Stimulated activated CD8-positive, alpha-beta memory T cell treated with anti-CD3 and anti-CD28 coated beads, Interleukin-15, amount 100 ng/mL, for 24 hours (primary cell): ENCODE measurements around the gene FABP6.
"Not testable (repeated sequence)": the region's sequence is repeated elsewhere in the genome, so short reads cannot be mapped to it uniquely, and the experiment has no call there.

Source experiments
- DNase-seq: peaks from one replicate; pipeline ENCODE4 v3.0.0-alpha.2; 2020; ENCODE audit warnings: low read depth

FABP6 gene, protein sequence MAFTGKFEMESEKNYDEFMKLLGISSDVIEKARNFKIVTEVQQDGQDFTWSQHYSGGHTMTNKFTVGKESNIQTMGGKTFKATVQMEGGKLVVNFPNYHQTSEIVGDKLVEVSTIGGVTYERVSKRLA

DNA sequence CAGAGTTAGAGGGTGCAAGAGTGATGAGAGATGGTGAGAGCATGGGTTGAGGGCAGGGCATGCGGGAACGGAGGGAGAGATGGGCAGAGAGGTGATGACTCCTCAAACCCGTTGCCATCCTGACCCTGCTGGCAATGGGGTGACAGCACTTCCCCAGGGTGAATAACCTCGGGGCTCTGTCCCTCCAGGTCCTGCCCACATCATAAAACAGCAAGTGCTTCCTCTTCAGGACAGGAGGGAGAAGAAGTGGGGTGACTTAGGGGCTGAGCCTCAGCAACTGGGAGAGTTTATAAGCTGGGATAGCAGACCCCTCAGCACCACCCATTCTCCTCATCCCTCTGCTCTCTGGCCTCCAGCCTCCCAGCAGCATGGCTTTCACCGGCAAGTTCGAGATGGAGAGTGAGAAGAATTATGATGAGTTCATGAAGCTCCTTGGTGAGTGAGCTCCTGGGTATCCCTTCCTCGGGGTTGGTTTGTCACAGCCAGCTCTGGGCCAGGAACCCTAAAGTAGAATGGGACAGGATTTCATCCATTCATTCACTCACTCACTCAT lies at the start of gene FABP6:
TSS of gene FABP6 (plus strand) at position 317 of the 553 bp plus-strand sequence. CDS start at position 369, 52 bp downstream.
- no peak for DNase-seq

DNA sequence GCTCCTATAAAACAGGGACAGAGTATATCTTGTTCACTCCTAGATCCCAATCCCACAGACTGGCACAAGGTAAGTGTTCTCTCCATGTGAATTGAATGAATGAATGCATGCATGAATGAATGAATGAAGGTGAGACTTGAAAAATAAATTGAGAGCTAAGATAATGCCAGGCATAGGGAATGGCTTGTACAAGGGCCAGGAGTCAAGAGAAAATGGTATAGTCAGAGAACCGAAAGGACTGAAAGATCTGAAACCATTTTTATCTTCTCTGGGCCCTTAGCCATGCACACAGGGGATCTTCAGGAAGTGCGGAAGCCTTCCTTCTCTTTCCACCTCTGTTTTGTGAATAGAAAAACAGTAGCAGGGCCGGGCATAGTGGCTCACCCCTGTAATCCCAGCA lies 48.4 kb upstream of the FABP6 start:
- no peak for DNase-seq

DNA sequence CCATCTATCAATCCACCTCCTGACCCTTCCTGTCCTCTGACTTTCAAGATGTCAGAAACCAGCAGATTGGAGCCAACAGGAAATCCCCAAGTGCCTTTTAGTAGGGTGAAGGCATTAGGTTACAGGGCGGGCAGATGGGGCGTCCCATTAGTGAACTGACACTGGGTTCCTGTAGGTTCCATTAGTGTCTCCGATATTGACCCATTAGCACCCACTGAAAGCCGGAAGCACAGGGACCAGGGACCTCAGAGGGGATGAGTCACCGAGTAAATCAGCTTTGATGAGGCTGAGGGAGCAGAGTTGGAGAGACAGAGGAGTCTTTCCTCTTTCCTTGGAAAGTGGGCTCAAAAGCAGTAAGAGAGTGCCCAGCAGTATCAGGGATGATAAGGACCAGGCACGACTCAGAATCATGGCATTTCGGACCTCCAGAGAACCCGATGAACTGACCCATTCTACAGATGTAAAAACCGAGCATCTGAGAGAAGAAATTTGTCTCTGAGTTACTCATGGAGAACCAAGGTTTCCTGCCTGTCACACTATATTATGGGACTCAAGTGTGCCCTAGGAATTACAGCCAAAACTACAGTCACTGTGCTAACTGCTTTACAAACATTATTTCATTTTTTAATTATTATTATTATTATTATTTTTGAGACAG lies 47.2 kb upstream of the FABP6 start:
- no peak for DNase-seq

DNA sequence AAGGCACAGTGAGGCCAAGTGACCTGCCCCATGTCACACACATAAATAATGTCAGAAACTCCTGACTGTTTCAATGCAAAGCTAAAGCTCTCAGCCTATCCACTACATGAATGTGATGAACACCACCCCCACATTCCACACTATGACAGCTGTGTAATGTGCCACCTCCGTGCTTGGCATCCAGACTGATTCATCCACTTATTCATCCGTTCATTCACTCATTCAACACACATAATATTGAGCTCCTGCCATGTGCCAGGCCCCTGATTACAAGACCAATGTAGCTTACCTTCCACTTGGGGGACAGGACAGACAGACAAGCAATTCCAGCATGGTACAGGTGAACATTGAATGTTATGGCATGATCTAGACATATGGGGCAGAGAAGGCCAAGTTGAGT lies 46.2 kb upstream of the FABP6 start:
- DNase-seq = no peak

DNA sequence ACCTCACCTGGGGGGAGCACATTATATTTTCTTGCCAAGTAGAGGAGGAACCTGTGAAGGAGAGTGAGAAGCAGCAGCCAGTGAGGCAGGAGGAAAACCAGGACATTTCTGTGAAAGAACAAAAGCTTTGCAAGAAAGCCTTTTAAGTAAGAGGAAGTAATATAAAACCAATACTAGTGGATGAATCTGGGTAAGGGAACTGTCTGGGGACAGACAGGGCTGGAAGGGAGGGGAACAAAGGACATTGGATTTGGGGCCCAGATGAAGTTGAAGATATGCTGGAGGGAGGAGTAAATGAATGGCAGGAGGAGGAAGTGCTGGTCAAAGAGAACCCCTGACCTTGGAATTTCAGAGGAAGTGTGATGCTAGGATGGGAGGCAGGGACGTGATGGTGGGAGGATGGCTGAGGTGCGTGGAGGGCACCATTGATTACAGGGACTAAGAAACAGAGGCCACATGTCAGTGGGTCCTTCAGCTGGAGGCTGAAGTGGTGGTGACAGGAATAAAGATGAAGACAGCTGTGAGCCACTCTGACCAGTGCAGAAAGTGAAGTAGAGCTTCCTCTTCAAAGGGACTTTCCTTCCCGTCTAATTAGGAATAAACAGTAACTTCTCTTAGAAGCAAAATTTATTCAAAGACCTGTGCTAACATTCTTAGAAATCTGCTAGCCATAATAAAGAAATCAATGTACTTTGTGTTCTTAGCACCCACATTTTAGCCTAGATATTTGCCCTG lies 43.5 kb upstream of the FABP6 start:
- no peak for DNase-seq

DNA sequence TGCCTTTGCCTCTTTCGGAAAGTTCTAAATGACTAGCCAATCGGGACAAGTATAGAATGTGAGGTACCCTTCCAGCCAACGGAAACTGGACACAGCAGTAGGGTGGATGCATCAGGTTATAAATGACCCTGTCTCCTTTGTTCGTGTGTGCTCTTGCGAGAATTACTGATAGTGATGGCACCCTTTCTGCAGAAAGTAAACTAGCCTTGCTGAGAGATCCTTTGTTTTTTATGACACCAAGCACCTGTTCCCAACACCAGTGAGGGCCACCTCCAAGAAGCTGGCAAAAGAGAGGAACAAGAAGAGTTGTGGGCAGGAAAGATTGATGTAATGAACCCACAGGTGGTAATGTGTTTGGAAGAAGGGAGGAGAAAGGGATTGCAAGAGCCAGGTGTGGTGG lies 42.8 kb upstream of the FABP6 start:
- DNase-seq = no peak

DNA sequence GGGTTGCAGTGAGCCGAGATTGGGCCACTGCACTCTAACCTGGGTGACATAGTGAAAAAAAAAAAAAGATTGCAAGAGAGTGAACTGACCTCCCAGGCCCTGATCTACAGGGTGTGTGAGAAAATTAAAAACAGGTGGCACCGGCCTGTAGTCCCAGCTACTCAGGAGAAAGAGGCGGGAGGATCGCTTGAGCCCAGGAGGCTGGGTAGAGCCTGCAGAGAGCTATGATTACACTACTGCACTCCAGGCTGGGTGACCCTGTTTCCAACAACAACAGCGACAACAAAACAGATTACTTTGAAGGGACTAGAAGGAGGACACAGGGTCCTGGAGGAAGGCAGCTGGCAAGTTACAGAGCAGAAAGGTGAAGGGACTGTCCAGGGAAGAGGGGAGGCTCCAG lies 42.2 kb upstream of the FABP6 start:
- DNase-seq = no peak

DNA sequence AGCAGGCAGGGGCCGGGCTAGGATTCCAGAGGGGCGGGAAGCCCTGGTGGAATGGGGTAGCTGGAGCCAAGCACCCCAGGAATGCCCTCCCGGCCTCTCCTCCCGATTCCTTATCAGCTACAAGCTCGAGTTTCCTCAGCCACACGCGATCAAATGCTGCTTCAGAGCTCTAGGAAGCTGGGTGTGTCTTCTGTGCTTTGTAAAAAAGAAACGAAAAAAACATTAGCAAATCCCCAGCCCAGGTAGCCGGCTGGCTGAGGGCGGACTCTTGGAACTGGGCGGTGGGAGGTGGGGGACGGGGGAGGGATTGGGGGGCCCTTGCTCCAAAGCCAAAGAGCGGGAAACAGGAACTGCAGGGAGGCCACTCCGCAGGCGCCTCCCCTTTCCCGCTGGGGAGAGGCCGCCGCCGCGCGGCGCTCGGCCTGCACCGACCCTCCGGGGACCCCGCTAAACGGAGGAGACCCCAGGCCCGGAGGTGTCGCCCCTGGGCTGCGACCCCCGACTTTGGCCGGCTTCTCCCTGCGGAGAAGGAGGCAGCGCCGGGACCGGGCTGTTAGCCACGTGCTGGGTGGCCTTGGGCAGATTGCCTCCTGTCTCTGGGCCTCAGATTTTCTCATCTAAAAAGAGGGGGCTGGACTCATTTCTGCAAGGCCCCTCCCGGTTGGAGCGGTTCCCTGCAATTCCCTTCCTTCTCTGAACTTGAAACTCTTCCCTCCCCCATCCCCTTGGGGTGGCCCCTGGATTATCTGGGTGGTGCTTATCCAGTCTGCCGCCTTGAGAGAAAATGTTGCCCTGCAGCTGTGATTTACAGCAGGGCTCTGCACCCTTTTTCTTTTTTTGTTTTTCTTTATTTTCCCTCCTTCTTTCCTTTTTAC lies 40.9 kb upstream of the FABP6 start:
- DNase-seq = no peak

DNA sequence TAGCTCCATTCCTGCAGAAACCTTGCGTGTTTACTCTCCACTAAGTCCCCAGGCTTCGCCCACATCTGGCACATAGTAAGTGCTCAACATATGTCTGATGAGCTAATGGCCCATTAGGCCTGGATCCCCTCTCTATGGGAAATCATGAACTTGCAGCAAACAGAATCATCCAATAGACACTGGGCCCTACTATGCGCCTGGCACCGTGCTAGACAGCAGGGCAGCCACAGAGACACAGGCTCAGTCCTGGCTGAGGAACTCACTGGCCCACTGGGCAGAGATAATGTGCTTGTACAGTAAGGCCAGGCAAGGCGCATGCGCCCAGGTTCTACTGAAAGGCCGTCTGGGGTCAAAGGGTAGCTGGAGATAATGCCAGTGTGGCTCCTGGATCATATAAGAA lies 36.9 kb upstream of the FABP6 start:
- DNase-seq = no peak

DNA sequence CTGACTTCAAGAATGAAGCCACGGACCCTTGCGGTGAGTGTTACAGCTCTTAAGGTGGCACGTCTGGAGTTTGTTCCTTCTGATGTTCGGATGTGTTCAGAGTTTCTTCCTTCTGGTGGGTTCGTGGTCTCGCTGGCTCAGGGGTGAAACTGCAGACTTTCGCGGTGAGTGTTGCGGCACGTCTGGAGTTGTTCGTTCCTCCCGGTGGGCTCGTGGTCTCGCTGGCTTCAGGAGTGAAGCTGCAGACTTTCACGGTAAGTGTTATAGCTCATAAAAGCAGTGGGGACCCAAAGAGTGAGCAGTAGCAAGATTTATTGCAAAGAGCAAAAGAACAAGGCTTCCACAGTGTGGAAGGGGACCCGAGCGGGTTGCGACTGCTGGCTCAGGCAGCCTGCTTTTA lies 36.2 kb upstream of the FABP6 start:
- DNase-seq = not testable (repeated sequence)

DNA sequence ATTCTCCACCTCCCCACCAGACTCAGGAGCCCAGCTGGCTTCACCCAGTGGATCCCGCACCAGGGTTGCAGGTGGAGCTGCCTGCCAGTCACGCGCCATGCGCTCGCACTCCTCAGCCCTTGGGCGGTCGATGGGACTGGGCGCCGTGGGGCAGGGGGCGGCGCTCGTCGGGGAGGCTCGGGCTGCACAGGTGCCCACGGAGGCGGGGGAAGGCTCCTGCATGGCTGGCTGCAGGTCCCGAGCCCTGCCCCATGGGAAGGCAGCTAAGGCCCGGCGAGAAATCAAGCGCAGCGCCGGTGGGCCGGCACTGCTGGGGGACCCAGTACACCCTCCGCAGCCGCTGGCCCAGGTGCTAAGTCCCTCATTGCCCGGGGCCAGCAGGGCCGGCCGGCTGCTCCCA lies 35.5 kb upstream of the FABP6 start:
- DNase-seq = not testable (repeated sequence)

DNA sequence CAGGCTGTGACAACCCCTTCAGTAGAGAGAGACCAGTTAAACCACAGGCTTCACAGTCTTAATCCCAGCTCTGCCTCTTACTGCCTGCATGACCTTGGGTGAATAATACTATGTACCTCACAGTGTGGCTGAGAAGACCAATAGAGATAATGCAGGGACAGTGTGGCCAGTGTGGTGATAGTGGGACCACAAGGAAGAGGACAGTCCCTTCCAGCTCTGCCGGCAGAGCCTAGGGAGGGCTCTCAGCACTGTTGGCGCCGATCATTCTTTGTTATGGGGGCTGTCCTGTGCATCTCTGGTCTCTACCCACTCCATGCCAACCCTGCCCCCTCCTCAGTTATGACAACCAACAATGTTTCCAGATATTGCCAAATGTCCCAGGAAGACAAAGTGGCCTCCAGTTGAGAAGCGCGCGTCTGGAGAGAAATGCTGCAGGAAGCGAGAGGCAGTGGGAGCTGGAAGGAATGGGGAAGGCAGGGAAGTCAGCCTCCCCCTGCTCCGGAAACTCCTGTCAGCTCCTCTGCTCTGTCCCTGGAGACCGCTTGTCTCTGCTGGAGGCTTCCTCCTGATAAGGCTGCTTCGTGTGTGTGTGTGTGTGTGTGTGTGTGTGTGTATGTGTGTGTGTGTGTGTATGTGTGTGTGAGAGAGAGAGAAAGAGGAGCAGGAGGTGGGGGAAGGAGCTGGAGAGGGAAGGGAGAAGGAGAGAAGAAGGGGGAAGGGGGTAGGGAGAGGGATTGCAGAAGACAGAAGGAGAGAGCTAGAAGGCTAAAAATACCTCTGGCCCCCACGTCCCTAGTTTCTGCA lies 31.8 kb upstream of the FABP6 start:
- no peak for DNase-seq

DNA sequence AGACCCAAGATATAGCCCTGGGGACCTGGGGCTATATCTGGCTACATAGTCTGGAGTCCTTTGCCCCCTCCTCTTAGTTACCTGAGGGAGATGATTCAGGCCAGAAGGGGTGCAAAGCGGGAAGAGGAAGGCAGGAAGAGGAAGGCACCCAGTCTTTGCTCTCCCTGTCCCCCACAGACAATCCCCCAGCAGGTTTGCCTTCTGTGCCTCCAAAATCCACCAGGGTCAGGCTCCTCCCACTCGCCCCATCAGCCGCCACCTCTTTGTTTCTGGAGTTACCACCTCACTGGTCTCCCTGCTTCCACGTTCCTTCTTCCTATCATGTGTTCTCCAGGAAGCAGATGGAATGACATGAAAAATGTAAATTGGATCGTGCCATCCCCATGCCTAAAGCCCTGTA lies 31.2 kb upstream of the FABP6 start:
- DNase-seq = no peak

DNA sequence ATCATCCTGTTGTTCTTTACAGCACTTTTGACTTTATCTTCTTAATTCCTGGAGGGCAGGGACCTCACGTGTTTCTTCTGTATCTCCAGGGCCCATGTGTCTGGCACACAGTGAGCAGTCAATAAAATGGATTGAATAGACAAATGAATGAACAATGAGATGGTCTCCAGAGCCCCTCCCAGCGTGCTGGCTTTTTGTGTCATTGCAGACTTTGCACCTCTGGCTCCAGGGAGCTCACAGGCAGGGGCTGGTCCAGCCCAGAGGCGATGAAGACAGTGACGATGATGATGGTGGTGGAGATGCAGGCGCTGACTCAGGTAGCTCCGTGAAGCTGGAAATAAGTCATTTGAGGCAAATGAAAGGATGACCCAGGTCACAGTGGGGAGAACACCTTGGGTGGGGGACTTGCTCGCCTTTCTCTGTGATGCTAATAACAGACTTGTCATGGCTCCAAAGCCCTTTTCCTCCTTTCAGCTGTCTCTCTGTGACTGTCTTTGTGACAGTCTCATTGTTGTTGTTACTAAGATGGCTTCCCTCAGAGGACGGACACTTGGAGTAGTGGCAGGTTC lies 30.4 kb upstream of the FABP6 start:
- DNase-seq = no peak

DNA sequence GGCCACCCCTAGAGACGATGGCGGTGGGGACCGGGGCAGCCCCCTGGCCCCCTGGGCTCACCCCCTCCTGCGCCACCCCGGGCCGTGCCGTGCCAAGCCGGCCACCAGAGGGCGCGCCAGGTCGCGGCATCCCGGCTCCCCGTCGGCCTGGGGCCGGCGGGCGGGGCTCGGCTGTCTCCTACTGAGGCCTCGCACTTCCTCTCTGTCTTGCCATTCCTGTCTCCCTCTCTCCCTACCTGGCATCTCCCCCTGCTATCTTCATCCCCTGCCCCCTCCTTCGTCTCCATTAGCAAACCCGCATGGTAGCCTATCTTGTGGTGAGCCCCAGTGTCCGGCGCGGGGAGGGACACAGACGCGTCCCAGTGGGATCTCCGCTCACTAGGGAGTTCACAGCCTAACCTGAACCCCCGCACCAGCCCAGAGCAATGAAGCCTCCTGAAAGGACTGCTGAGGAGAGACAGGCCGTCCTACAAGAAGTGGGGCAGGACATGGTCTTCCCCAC lies 29.8 kb upstream of the FABP6 start:
- DNase-seq = peak; percentile 77

DNA sequence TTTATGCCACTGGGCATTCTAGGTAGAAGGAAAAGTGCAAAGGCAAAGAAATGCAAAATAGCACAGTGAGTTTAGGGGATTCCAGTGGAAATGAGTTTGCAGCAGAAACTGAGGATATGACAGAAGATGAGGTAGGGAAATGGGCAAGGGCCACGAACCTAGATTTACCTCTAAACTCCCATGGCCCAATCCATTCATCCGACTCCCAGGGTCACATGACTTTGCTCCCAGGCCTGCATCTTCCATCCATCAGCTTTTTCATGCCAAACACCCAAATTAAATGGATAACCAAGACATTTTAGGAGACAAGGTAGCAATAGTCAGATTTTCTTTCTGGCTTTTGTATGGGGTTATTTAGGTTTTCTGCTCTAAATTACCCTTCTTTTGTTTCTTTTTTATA lies 22.2 kb upstream of the FABP6 start:
- no peak for DNase-seq

DNA sequence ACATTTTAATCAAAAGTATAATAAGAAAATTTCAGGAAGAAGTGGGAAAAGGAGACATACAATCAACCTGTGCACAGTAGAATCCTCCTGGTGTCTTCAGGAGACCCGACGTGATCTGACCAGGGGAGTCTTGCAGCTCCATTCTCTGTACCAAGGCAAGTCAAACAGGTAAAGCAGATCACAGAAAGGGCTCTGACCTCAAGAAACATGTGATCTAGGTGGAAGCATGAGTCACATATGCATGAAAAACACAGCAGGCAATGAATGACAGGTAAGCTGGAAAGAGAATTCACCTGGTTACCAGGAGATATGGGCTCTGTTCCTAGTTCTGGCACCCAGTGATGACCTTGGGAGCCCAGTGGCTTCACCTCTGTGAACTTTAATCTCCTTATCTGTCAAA lies 19.4 kb upstream of the FABP6 start:
- no peak for DNase-seq

DNA sequence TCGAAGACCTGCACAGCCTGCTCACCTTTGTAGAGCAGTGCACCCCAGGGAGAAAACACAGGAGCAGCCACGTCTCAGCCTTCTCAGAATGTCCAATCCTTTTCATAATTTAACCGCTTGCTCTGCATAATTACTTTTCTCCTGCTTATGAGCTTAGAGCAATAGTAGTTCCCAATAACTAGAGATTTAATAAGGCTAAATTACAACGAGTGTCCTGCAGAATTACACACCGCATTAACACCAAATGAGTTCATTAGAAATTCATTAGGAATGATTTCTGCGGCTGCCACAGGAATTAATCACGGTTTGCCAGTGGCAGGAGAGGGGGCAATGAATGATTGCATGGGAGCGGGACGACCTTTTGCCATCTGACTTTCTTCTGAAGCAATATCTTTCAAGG lies 18.7 kb upstream of the FABP6 start:
- DNase-seq = no peak

DNA sequence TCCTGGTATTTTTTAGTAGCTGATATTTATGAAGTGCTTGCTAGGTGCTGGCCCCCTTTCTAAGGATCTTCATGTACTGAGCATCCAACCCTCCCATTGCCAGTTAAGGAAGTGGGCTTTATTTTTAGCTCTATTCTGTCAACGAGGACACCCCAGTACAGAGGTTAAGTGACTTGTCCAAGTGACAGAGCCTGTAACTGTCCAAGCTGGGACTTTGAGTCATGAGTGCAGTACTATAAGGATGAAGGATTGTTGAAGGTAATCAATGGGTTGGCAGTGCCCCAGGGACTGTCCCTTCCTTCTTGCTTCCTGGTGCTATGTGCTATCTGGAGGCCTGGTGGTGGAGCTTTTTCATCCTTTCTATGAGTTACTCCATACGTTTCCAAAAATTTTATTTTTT lies 18.0 kb upstream of the FABP6 start:
- no peak for DNase-seq

DNA sequence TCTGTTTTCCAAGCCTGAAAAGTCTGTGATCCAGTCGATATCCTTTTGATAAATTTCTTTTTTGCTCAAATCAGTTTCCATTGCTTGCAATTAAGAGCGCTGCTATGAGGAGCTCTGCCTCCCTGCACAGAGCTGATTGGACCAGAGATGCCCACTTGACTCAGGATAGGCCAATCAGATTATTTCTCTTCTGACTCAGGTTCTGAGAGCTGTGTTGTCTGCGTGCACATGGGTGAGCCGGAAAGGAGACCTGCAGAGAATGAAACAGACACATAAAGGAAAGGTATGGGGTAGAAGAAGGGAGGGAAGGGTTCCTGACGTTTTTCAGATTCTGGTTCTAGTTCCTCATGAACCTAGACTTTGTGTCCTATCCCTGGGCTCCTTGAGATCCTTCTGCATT lies 15.8 kb upstream of the FABP6 start:
- no peak for DNase-seq

DNA sequence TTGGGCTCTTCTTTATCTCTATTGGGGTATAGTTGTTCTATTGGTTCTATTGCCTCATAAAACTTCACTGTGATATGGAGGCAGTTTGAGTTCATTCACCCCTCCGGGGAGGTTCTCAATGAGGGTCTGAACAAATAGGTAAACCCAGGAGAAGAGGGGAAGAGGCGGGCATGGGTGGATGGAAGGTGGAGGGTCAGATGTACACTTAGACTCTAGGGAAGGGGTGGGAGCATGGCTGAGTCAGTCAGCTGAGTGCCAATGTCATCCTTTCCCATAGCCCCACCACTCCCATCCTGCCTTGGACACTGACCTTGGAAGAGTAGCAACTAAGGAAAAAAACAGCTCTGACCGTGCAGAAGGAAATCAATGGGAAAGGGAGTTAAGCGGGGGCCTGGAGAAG lies 9.9 kb upstream of the FABP6 start:
- DNase-seq = no peak
